IMR-90 (cell line): ENCODE data around the gene RHPN2.

Experiments used
- SMC3 ChIP-seq: fragments of 150-350 bp; IDR thresholded peaks from 2 replicates; pipeline ENCODE4 v1.6.1; 2016; ENCODE audit warnings: low read depth, mild to moderate bottlenecking, antibody characterized with exemption, low read length, moderate library complexity
- TF ChIP-seq, protein P1 (sequence below): conservative IDR thresholded peaks from 2 replicates; pipeline ENCODE4 v1.5.1; 2012; ENCODE audit warnings: mild to moderate bottlenecking, low read depth, low read length, improper control_type of control experiment

DNA sequence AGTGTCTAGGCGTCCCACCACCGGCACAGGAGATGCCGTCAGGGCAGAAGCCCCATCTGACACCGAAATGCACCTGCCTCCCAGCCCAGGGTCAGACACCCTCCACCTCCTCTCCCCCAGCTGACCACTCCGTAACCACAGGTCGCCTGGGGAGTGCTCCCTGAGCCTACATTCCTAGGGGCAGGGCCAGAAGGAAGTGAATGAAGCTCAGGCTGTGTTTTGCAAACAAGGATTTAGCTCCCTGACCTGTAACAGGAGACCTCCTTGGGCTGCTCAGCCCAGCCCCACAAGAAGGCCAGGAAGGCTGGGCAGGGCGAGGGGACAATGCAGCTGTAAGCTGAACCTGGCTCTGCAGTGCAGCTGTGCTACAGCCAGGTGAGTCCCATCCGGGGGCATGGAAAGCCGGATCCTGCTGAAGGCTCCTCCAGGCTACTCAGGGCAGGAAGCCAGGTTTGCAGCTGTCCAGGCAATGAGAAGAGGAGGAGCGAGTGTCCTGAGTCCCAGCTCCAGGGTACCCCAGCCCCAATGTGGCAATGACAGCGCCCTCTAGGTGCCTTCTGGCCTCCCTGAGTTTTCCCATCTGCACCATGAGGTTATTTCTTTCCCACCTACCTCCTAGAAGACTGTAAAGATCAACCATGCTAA, 42.1 kb downstream of the RHPN2 start:
- TF ChIP-seq, protein P1, sequence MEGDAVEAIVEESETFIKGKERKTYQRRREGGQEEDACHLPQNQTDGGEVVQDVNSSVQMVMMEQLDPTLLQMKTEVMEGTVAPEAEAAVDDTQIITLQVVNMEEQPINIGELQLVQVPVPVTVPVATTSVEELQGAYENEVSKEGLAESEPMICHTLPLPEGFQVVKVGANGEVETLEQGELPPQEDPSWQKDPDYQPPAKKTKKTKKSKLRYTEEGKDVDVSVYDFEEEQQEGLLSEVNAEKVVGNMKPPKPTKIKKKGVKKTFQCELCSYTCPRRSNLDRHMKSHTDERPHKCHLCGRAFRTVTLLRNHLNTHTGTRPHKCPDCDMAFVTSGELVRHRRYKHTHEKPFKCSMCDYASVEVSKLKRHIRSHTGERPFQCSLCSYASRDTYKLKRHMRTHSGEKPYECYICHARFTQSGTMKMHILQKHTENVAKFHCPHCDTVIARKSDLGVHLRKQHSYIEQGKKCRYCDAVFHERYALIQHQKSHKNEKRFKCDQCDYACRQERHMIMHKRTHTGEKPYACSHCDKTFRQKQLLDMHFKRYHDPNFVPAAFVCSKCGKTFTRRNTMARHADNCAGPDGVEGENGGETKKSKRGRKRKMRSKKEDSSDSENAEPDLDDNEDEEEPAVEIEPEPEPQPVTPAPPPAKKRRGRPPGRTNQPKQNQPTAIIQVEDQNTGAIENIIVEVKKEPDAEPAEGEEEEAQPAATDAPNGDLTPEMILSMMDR: no peak
- TF ChIP-seq SMC3: no peak
